ENCODE measurements around the gene MRPS6. TPM values are rescaled to one million over a fixed set of nuclear protein-coding genes. Genes with fewer than 3 reads are reported as not detected.

MRPS6 gene
- total RNA-seq, 1 donor from 2014 or later = 23.3 TPM

- intact Hi-C loops (cut with DNase I) = loop anchor here (10.0 kb wide), 1 partner anchor 130 kb away; no protein-coding TSS in a partner anchor
- DNase-seq (ENCODE audit: extremely low spot score in 2 of 2) = no peak
- no peak for TF ChIP-seq POLR2AphosphoS5 (IDR thresholded peaks at IDR 0.05; ENCODE audit: insufficient read depth in 1 of 2, low read depth in 1 of 2)
- no peaks in the 10 kb centered on the region for H3K36me3 ChIP-seq
- no peak overlapping the region for H3K27ac ChIP-seq
- H3K27me3 ChIP-seq = no peaks in the 10 kb centered on the region
- peaks cover 49% of the 10 kb centered on the region for H3K4me1 ChIP-seq
- no peaks in the 10 kb centered on the region for H3K9me3 ChIP-seq
- peak overlapping the region in 1 of 2 donors; percentile 69 for H3K4me3 ChIP-seq
Measured at GRCh38 chr21:34075091-34075425, 1.7 kb downstream of the MRPS6 start.

DNA sequence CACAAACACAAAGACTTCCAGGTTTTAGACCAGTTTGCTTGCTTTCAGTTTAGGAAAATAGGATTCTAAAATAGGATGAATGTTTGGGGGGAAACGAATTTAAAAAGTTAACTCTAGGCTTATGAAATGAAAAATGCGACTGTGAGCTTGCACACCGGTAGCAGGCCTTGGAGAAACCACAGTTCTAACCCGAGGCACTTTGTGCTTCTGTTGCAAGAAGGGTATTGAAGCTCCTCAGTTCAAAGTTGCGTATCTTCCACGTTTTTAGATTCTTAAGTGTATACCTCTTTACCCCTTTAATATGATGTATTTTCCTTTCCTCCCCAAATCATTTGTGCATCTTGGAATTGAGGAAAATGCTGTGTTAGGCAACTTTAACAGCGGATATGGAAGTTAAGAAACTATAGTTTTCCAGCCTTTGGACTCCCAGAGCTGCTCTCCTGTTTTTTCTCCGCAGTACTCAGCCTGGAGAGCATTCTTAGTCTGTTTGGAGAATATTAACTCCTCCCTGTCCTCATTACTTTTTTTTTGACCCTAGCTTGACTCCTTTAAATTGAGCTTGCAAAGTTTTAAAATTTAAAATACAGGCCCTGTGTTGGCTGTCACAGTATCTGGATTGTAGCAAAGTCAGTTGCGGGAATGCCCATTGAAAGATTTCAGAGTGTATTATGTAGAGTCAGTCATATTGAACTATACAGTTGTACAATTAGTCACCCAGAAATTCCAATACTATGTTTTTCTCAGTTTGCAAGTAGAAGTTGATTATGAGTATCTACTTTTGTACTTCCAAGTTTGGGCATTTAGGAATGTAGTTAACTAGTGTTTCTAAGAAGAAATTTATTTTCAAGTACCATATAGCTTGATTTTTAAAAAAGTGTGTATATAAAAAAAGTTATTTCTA is 2.6 kb downstream of the MRPS6 start:
- H3K36me3 ChIP-seq = no peaks in the 10 kb centered on the region

GRCh38 chr21:34076835-34077234 is 3.5 kb downstream of the MRPS6 start:
- Histone ChIP-seq H3K27ac (no peak overlapping the region), H3K27me3 (no peaks in the 10 kb centered on the region), H3K9me3 (no peaks in the 10 kb centered on the region), H3K36me3 (no peaks in the 10 kb centered on the region), H3K4me1 (peaks cover 61% of the 10 kb centered on the region), H3K4me3 (no peak overlapping the region)
- TF ChIP-seq POLR2A (IDR thresholded peaks at IDR 0.05) (no peak), CTCF (IDR thresholded peaks at IDR 0.05) (no peak), POLR2AphosphoS5 (IDR thresholded peaks at IDR 0.05; ENCODE audit: insufficient read depth in 1 of 2, low read depth in 1 of 2) (no peak)
- DNase-seq (ENCODE audit: extremely low spot score in 2 of 2) = no peak
- intact Hi-C loops (cut with DNase I) = loop anchor here (10.0 kb wide), 1 partner anchor 132 kb away; no protein-coding TSS in a partner anchor

More for the DNA sequence above, 2.6 kb downstream of the MRPS6 start:
- no peak overlapping the region for H3K27ac ChIP-seq
- no peak overlapping the region for H3K4me3 ChIP-seq
- no peak for TF ChIP-seq CTCF (IDR thresholded peaks at IDR 0.05)
- TF ChIP-seq POLR2A (IDR thresholded peaks at IDR 0.05) = no peak
- no peak for TF ChIP-seq POLR2AphosphoS5 (IDR thresholded peaks at IDR 0.05; ENCODE audit: insufficient read depth in 1 of 2, low read depth in 1 of 2)
- no peaks in the 10 kb centered on the region for H3K27me3 ChIP-seq
- no peaks in the 10 kb centered on the region for H3K9me3 ChIP-seq
- intact Hi-C loops (cut with DNase I) = loop anchor here (10.0 kb wide), 1 partner anchor 131 kb away; no protein-coding TSS in a partner anchor
- no peak for DNase-seq (ENCODE audit: extremely low spot score in 2 of 2)
- H3K4me1 ChIP-seq = peaks cover 58% of the 10 kb centered on the region

GRCh38 chr21:34077888-34078287 is 4.5 kb downstream of the MRPS6 start:
- TF ChIP-seq POLR2AphosphoS5 (IDR thresholded peaks at IDR 0.05; ENCODE audit: insufficient read depth in 1 of 2, low read depth in 1 of 2) = no peak
- TF ChIP-seq CTCF (IDR thresholded peaks at IDR 0.05) = no peak
- TF ChIP-seq POLR2A (IDR thresholded peaks at IDR 0.05) = no peak
- intact Hi-C loops (cut with DNase I) = loop anchor here (10.0 kb wide), 1 partner anchor 133 kb away; no protein-coding TSS in a partner anchor
- Histone ChIP-seq H3K36me3 (no peaks in the 10 kb centered on the region), H3K9me3 (no peaks in the 10 kb centered on the region), H3K4me3 (no peak overlapping the region), H3K27me3 (no peaks in the 10 kb centered on the region), H3K4me1 (peaks cover 61% of the 10 kb centered on the region), H3K27ac (no peak overlapping the region)
- DNase-seq (ENCODE audit: extremely low spot score in 2 of 2) = no peak

DNA sequence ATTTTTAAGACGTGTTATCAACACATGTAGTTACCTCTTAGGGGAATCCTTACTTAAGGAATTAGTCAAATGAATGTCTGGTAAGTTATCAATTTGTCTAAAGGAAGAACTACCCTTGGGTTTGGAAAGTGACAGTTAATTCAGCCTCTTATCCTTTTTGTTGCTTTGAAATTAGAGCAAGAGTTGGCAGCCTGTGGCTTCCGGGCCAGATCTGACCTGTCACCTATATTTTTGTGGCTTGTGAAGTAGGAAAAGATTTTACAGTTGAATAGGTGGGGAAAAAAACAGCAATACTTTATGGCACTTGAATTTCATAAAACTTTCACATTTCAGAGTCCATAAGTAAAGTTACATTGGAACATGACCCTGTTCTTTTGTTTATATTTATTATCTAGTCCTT is 5.5 kb downstream of the MRPS6 start:
- TF ChIP-seq POLR2A (IDR thresholded peaks at IDR 0.05) = no peak
- no peak for TF ChIP-seq POLR2AphosphoS5 (IDR thresholded peaks at IDR 0.05; ENCODE audit: insufficient read depth in 1 of 2, low read depth in 1 of 2)
- TF ChIP-seq CTCF (IDR thresholded peaks at IDR 0.05) = no peak
- DNase-seq (ENCODE audit: extremely low spot score in 2 of 2) = no peak
- H3K4me1 ChIP-seq = peaks cover 61% of the 10 kb centered on the region
- H3K4me3 ChIP-seq = no peak overlapping the region
- no peaks in the 10 kb centered on the region for H3K27me3 ChIP-seq
- no peak overlapping the region for H3K27ac ChIP-seq
- no peaks in the 10 kb centered on the region for H3K36me3 ChIP-seq
- intact Hi-C loops (cut with DNase I) = loop anchor here (10.0 kb wide), 1 partner anchor 134 kb away; no protein-coding TSS in a partner anchor
- H3K9me3 ChIP-seq = no peaks in the 10 kb centered on the region

All from vagina (tissue), 2 donors.